GM19035 (cell line): Measurements from ENCODE around the gene THOC6.

ENCODE experiments used
- ATAC-seq: cut with Tn5 transposase; IDR thresholded peaks from one replicate; pipeline ENCODE4 v1.9.1; 2021; ENCODE audit not compliant: unreplicated experiment

The THOC6 gene

GRCh38 chr16:3029491-3030221 lies 5.8 kb downstream of the THOC6 start:
- no peak for ATAC-seq

- no peak for ATAC-seq
These were observed 6.7 kb downstream of the THOC6 start for GRCh38 chr16:3030222-3031212.

- no peak for ATAC-seq
These were observed 8.8 kb downstream of the THOC6 start for GRCh38 chr16:3032624-3033023.

- ATAC-seq, result no peak
These were observed 11.6 kb downstream of the THOC6 start for GRCh38 chr16:3035289-3035971.

- ATAC-seq, result no peak
These were observed 12.3 kb downstream of the THOC6 start for GRCh38 chr16:3035972-3036725.

- ATAC-seq, result no peak
These were observed 13.0 kb downstream of the THOC6 start, which contains the start of gene BICDL2 for GRCh38 chr16:3036726-3037315. Gene BICDL2, minus strand, starts transcription at chr16:3036944. Its CDS starts 1,448 bp downstream, at chr16:3035496.

- ATAC-seq, result no peak
These were observed 14.4 kb downstream of the THOC6 start for GRCh38 chr16:3038256-3038655.

- ATAC-seq, result no peak
These were observed 15.1 kb downstream of the THOC6 start for GRCh38 chr16:3038896-3039295.

GRCh38 chr16:3042376-3042775 lies 18.5 kb downstream of the THOC6 start:
- ATAC-seq, result no peak

GRCh38 chr16:3044708-3045107 lies 20.9 kb downstream of the THOC6 start:
- ATAC-seq, result no peak

- no peak for ATAC-seq
These were observed 22.2 kb downstream of the THOC6 start, which contains the start of gene MMP25 for GRCh38 chr16:3045758-3046640. Gene MMP25, plus strand, starts transcription at chr16:3046561. Its CDS starts 357 bp downstream, at chr16:3046918.

- ATAC-seq, result no peak
These were observed 23.0 kb downstream of the THOC6 start for GRCh38 chr16:3046641-3047386.

- no peak for ATAC-seq
These were observed 23.5 kb downstream of the THOC6 start for GRCh38 chr16:3047387-3047720.

GRCh38 chr16:3049921-3050481 lies 26.2 kb downstream of the THOC6 start:
- no peak for ATAC-seq

GRCh38 chr16:3050487-3050886 lies 26.7 kb downstream of the THOC6 start:
- no peak for ATAC-seq

GRCh38 chr16:3051009-3051408 lies 27.2 kb downstream of the THOC6 start:
- no peak for ATAC-seq

- ATAC-seq, result no peak
These were observed 27.7 kb downstream of the THOC6 start for GRCh38 chr16:3051494-3051893.
